ENCODE results near the gene RMND1. TPM values are rescaled to one million over a fixed set of nuclear protein-coding genes. Genes with fewer than 3 reads are reported as not detected.

The RMND1 gene
- total RNA-seq, 1 donor: 9.2 TPM

DNA sequence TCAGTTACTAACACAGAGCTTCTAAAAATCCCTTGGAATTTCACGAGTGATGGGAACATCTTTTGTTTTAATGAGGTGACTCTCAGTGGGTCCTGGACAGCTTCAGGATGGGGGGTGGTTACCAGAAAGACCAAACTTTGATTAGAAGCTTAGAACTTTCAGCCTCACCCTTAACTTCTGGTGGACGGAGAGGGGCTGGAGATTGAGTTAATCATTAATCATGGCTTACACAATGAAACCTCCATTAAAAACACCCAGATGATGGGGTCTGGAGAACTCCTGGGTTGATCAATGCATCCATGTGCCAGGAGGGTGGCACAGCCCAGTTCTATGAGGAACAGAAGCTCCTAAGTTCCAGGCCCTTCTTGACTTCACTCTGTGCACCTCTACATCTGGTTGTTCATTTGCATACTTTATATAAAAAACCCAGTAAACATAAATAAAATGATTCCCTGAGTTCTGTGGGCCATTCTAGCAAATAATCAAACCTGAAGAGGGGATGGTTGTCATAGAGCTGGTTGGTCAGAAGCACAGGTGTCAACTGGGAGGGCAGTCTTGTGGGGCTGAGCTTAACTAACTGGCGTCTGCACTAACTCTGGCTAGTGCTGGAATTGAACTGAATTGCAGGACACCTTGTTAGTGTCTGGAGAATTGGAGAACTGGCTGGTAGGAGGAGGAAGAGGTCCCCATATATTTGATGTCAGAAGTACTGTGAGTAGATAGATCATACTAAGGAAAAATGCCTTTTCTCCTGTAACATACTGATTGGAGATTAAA, 10.3 kb downstream of the RMND1 start:
- no peak overlapping the region for H3K4me3 ChIP-seq (ENCODE audit: low read length)
- no peaks in the 10 kb centered on the region for H3K27me3 ChIP-seq (ENCODE audit: insufficient read depth, low read length)
- H3K4me1 ChIP-seq (ENCODE audit: insufficient read depth, low read length): peaks cover 8% of the 10 kb centered on the region
- no peaks in the 10 kb centered on the region for H3K9me3 ChIP-seq (ENCODE audit: low read depth, low read length)

DNA sequence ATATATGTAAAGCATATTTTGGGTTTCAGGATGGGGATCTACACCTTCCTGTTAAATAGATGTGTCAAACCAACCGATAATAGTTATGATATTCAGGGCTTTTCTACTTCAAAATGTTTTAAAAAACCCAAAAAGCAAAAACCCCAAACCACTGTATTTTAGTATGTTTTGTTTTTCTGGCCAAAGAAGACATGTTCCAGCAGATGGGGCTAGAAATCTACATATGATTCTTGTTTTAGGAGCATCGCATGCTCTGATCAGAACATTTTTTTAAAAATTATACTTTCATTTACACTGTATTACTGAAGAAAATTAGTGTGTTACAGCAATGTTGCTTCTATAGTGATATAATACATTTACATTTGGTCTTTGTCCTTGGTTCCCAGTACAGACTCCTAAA, 11.0 kb downstream of the RMND1 start:
- Histone ChIP-seq H3K9me3 (ENCODE audit: low read depth, low read length) (no peaks in the 10 kb centered on the region), H3K4me1 (ENCODE audit: insufficient read depth, low read length) (peaks cover 8% of the 10 kb centered on the region), H3K27me3 (ENCODE audit: insufficient read depth, low read length) (no peaks in the 10 kb centered on the region), H3K4me3 (ENCODE audit: low read length) (no peak overlapping the region)

DNA sequence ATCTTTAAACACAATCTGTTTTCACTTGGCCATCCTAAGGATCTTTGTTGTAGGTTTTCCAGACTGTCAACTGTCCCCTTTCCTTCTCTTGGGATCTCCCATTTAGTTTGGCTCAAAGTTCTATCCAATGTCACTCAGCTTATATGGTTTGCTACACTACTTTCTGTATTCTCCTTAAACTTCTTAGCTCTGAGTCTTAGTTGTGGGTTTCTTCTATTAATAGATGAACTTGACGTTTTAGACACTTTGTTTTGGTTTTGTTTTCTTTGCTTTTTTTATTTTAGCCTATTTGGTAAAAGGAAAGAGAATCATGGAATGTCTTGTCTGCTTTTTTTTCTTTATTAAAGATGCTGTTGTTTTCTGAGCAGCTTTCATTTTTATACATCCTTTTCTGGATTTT, 11.4 kb downstream of the RMND1 start:
- no peaks in the 10 kb centered on the region for H3K27me3 ChIP-seq (ENCODE audit: insufficient read depth, low read length)
- H3K9me3 ChIP-seq (ENCODE audit: low read depth, low read length): no peaks in the 10 kb centered on the region
- H3K4me3 ChIP-seq (ENCODE audit: low read length): no peak overlapping the region
- H3K4me1 ChIP-seq (ENCODE audit: insufficient read depth, low read length): peaks cover 8% of the 10 kb centered on the region

DNA sequence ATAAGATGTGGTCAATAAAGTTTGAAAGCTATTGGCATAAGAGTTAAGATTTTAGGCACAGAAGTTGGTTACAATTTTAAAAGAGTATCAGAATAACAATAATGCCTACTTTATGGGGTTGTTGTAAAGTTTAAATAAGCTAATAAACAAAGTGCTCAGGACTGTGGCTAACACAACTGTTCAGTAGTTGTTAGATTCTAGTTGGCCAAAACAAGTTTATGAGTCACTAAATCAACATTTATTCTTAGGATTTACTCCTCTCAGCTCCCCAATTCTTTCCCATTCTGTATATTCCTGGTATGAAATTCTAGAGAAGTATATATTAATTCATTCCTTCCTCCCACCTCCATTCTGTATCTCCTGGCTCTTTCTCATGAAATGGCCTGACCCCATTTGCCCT, 14.5 kb downstream of the RMND1 start:
- H3K4me3 ChIP-seq (ENCODE audit: low read length): no peak overlapping the region
- no peaks in the 10 kb centered on the region for H3K27me3 ChIP-seq (ENCODE audit: insufficient read depth, low read length)
- H3K4me1 ChIP-seq (ENCODE audit: insufficient read depth, low read length): peaks cover 8% of the 10 kb centered on the region
- H3K9me3 ChIP-seq (ENCODE audit: low read depth, low read length): no peaks in the 10 kb centered on the region

DNA sequence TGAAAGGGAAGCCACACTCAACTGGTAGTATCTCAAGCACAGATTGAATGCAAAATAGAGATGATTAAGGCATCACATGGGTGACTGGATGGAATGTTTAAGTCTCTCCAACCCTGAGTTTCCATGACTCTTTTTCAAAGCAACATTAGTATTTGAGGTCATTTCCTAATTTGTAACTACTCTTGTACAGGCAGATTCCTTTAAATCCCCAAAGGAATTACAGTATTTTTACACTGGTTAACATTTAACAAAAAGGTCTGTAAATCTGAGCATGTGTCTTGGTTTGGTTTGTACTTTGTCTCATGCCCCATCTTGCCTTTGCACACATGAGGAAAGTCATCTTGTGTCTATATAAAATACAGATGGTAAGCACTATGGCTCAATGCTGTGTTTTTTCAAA, 15.1 kb downstream of the RMND1 start:
- Histone ChIP-seq H3K9me3 (ENCODE audit: low read depth, low read length) (no peaks in the 10 kb centered on the region), H3K27me3 (ENCODE audit: insufficient read depth, low read length) (no peaks in the 10 kb centered on the region), H3K4me3 (ENCODE audit: low read length) (no peak overlapping the region), H3K4me1 (ENCODE audit: insufficient read depth, low read length) (peaks cover 7% of the 10 kb centered on the region)

DNA sequence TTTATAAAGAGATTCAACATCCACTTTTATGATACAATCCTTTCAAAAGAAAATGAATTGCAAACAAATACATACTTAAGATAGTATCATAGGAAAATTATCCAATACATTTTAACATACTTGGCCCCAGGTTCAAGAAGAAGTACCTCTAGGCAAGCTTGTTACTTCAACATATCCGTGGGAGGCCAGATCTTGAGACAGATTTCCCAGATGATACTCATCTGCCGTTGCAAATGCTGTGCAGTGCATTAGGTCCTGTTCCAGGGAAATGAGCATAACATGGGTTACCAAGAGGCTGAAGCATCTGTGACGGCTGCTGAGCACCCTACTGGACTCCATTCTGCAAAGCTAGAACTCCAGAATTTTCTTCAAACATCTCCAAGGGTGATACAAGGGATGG, 15.6 kb downstream of the RMND1 start:
- no peak overlapping the region for H3K4me3 ChIP-seq (ENCODE audit: low read length)
- no peaks in the 10 kb centered on the region for H3K9me3 ChIP-seq (ENCODE audit: low read depth, low read length)
- H3K27me3 ChIP-seq (ENCODE audit: insufficient read depth, low read length): no peaks in the 10 kb centered on the region
- H3K4me1 ChIP-seq (ENCODE audit: insufficient read depth, low read length): peaks cover 2% of the 10 kb centered on the region

DNA sequence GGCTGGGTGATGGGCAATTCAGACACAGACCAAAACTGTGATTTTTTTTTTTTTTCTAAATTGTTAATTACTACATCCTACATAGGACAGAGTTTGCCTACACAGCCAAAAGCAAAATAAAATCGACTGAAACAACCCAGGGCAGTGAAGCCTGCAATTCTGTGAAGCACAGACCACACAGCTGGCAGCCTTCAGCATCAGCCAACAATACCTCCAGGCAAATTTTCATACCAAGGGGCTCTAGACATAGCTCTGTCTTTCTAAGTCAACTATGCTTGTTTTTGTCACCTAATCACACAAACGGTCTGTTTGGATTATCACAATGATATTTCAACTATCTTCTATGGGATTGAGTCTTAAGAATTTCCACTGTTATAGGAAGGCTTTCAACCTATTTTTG, 17.6 kb downstream of the RMND1 start:
- no peaks in the 10 kb centered on the region for H3K9me3 ChIP-seq (ENCODE audit: low read depth, low read length)
- no peak overlapping the region for H3K4me3 ChIP-seq (ENCODE audit: low read length)
- H3K27me3 ChIP-seq (ENCODE audit: insufficient read depth, low read length): no peaks in the 10 kb centered on the region
- H3K4me1 ChIP-seq (ENCODE audit: insufficient read depth, low read length): no peaks in the 10 kb centered on the region

DNA sequence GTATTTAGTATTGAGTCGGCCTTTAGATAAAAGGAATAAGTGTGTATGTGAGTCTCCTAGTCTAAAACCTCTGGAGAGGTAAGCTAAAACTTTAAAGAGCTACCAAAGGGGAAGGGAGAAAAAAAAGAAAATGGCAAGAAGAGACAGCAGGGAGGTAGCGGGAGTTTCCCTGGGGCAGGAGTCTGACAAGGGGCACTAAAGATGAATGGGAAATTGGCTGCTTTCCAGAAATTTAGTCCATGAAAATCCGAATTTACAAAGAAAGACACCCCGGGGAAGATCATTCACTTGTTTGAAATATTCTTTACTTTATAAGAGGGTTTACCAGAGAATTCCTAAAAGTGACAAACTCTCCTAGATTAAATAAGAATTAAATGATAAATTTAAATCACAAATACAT, 19.3 kb downstream of the RMND1 start:
- no peaks in the 10 kb centered on the region for H3K27me3 ChIP-seq (ENCODE audit: insufficient read depth, low read length)

DNA sequence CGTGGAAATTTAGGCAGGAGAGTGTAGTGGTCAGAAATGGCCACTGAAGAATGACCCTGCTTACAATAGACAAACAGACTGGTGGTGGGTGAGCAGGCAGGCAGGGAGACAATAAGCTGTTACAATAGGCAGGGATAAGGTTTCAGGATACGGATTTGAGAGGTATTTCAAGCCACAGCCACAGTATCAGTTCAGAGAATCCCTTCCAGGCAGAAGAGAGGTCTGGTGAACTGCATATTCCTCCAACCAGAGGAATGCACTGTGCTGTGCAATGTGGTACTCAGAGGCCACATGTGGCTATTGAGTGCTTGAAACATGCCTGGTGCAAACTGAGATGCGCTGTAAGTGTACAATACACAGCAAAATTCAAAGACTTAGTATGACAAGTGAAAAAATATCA, 20.6 kb downstream of the RMND1 start:
- no peaks in the 10 kb centered on the region for H3K4me1 ChIP-seq (ENCODE audit: insufficient read depth, low read length)
- no peak overlapping the region for H3K4me3 ChIP-seq (ENCODE audit: low read length)
- no peaks in the 10 kb centered on the region for H3K9me3 ChIP-seq (ENCODE audit: low read depth, low read length)

More for the DNA sequence above, 19.3 kb downstream of the RMND1 start:
- no peak overlapping the region for H3K4me3 ChIP-seq (ENCODE audit: low read length)
- H3K4me1 ChIP-seq (ENCODE audit: insufficient read depth, low read length): no peaks in the 10 kb centered on the region
- H3K9me3 ChIP-seq (ENCODE audit: low read depth, low read length): no peaks in the 10 kb centered on the region

DNA sequence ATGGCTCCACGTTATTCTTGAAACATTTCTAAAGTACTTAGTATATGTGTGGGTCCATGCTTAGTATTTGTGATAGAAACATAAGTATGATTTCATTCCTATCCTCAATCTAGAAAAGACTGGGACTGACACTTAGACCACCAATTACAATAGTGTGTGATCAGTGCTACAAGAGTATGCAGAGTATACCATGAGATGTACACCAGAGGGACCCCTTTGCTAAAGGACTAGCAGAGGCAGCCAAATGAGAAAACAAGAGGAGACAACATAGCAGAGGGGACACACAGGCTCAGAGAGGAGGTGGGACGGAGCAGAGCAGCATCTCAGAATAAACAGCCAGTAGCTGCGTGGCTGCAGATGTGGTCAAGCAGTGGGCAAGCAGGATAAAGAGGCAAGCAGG, 21.0 kb downstream of the RMND1 start:
- H3K9me3 ChIP-seq (ENCODE audit: low read depth, low read length): no peaks in the 10 kb centered on the region
- no peaks in the 10 kb centered on the region for H3K27me3 ChIP-seq (ENCODE audit: insufficient read depth, low read length)
- no peaks in the 10 kb centered on the region for H3K4me1 ChIP-seq (ENCODE audit: insufficient read depth, low read length)
- no peak overlapping the region for H3K4me3 ChIP-seq (ENCODE audit: low read length)

More for the DNA sequence above, 20.6 kb downstream of the RMND1 start:
- no peaks in the 10 kb centered on the region for H3K27me3 ChIP-seq (ENCODE audit: insufficient read depth, low read length)

DNA sequence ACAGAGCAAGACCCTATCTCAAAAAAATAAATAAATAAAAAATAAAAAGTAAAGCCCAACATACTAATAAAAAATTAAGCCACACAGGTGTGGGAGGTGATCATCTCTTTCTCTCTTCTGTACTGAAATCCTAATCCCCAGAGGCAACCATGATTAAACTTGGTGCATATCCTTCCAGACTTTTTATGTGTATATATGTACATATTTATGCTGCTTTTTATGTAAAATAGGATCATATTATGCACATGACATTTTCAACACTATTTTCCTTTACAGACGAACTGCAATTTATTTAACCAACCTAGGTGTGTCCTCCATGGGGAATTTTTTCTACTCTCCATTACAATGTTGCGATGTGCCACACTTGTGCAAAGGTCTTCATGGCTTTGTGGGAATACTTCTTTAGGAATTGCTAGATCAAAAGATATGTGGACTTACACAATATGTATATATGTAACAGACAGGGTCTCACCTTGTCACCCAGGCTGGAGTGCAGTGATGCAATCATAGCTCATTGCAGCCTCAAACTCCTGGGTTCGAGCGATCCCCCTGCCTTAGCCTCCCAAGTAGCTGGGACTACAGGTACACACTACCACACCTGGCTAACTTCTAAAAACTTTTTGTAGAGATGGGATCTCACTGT, 23.7 kb downstream of the RMND1 start:
- Histone ChIP-seq H3K27me3 (ENCODE audit: insufficient read depth, low read length) (no peaks in the 10 kb centered on the region), H3K4me3 (ENCODE audit: low read length) (no peak overlapping the region), H3K9me3 (ENCODE audit: low read depth, low read length) (no peaks in the 10 kb centered on the region), H3K4me1 (ENCODE audit: insufficient read depth, low read length) (no peaks in the 10 kb centered on the region)

DNA sequence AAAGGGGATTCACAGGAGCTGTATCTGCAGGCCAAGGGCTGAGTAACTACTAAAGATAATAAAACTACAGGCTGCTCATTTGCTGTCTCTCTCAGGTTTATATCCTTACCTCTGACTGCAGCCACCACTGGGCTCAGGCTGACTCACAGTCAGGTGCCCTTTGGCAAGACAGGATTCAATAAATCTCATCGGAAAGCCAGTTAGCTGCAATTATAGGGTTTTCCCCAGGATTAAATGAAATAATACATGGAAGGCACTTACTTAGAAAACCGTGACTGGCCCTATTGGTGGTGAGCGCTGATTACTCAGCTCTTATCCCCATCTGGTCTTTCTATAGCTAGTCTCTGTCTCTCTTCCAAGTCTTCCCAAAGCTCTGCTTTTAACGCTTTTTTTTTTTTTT, 26.4 kb downstream of the RMND1 start:
- H3K9me3 ChIP-seq (ENCODE audit: low read depth, low read length): no peaks in the 10 kb centered on the region
- H3K4me1 ChIP-seq (ENCODE audit: insufficient read depth, low read length): no peaks in the 10 kb centered on the region
- H3K4me3 ChIP-seq (ENCODE audit: low read length): no peak overlapping the region
- no peaks in the 10 kb centered on the region for H3K27me3 ChIP-seq (ENCODE audit: insufficient read depth, low read length)

DNA sequence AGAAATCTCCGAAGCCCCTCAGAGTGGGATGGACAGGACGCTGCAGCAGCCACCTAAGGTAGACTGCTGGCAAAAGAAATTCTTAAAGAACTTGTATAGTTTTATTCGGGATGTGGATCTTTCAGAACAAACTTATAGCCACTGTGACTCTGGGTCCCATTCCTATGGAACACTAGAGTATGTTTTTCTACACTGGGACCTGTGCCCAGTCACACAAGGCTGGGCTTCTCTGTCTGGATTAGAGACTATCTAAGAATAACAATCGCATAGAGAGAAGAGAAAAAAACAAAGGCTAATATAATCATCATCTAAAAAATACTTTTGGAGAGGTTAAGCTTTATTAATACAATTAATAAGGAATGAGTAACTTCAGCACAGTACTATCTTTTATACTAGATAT, 28.9 kb downstream of the RMND1 start:
- Histone ChIP-seq H3K4me3 (ENCODE audit: low read length) (no peak overlapping the region), H3K27me3 (ENCODE audit: insufficient read depth, low read length) (no peaks in the 10 kb centered on the region), H3K9me3 (ENCODE audit: low read depth, low read length) (no peaks in the 10 kb centered on the region), H3K4me1 (ENCODE audit: insufficient read depth, low read length) (no peaks in the 10 kb centered on the region)

DNA sequence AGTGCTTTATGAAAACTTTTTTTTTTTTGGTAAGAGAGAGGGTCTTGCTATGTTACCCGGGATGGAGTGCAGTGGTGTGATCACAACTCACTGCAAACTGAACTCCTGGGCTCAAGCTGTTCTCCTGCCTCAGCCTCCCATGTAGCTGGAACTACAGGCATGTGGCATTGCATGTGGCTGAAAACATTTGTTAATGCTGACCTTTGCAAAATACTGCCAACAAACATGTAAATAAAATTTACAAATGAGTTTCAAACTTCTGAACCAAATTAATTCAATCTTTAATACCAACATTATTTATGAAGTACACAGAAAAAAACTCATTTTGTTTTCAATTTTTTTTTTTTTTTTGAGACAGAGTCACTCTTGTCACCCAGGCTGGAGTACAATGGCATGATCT, 34.4 kb downstream of the RMND1 start:
- Histone ChIP-seq H3K4me1 (ENCODE audit: insufficient read depth, low read length) (peaks cover 16% of the 10 kb centered on the region), H3K4me3 (ENCODE audit: low read length) (no peak overlapping the region), H3K27me3 (ENCODE audit: insufficient read depth, low read length) (no peaks in the 10 kb centered on the region), H3K9me3 (ENCODE audit: low read depth, low read length) (no peaks in the 10 kb centered on the region)

DNA sequence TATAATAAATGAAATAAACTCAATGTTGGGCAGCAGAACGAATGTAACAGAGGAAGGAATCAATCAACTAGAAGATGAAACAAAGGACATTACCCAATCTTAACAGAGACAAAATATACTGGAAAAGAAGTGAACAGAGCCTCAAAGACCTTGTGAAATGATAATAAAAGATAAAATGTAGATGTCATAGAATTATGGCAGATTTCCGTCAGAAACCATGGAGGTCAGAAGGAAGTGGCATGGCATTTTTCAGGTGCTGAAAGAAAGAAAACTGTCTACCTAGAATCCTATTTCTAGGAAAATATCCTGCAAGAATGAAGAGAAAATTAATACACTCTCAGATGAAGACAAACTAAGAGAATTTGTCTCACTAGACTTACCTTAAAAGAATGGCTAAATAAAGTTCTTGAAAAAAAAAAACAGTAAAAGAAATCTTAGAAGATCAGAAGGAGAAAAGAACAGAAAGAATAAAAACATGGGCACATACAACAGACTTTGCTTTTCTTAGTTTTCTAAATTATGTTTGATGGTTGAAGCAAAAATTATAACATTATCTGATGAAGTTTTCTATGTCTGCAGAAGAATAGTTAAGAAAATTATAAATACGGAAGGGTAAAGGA, 37.2 kb downstream of the RMND1 start:
- Histone ChIP-seq H3K9me3 (ENCODE audit: low read depth, low read length) (no peaks in the 10 kb centered on the region), H3K4me3 (ENCODE audit: low read length) (no peak overlapping the region), H3K4me1 (ENCODE audit: insufficient read depth, low read length) (peaks cover 16% of the 10 kb centered on the region), H3K27me3 (ENCODE audit: insufficient read depth, low read length) (no peaks in the 10 kb centered on the region)

All from mononuclear cell (primary cell).